AG20443 (cell line): ENCODE measurements around the gene IGSF6.
"Not testable (repeated sequence)": the region's sequence is repeated elsewhere in the genome, so short reads cannot be mapped to it uniquely, and the experiment has no call there.

Experiments
- DNase-seq: peaks from one replicate; pipeline ENCODE4 v3.0.0; 2012; ENCODE audit warnings: low spot score, mixed read lengths

Gene IGSF6

DNA sequence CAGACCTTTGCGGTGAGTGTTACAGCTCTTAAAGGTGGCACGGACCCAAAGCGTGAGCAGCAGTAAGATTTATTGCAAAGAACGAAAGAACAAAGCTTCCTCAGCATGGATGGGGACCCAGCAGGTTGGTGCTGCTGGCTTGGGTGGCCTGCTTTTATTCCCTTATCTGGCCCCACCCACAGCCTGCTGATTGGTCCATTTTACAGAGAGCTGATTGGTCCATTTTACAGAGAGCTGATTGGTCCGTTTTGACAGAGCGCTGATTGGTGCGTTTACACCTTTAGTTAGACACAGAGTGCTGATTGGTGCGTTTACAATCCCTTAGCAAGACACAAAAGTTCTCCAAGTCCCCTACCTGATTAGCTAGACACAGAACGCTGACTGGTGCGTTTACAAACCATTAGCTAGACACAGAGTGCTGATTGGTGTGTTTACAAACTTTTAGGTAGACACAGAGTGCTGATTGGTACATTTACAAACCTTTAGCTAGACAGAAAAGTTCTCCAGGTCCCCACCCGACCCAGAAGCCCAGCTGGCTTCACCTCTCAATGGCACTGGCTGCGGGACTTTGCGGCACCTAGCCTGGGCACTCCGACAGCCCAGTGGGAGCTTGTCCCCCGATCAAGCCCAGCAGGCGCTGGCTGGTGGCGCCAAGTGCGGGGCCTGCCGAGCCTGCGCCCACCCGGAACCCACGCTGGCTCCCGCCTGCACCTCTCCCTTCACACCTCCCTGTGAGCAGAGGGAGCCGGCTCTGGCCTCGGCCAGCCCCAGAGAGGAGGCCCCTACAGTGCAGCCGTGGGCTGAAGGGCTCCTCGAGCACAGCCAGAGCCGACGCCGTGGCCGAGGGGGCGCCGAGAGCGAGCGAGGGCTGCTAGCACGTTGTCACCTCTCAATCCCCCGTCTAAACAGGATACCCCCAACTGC lies 22.5 kb downstream of the IGSF6 start:
- DNase-seq = not testable (repeated sequence)

- no peak for DNase-seq
These were observed 23.6 kb downstream of the IGSF6 start for GRCh38 chr16:21628772-21629171.

- DNase-seq = no peak
These were observed 24.2 kb downstream of the IGSF6 start for GRCh38 chr16:21628121-21628726.

DNA sequence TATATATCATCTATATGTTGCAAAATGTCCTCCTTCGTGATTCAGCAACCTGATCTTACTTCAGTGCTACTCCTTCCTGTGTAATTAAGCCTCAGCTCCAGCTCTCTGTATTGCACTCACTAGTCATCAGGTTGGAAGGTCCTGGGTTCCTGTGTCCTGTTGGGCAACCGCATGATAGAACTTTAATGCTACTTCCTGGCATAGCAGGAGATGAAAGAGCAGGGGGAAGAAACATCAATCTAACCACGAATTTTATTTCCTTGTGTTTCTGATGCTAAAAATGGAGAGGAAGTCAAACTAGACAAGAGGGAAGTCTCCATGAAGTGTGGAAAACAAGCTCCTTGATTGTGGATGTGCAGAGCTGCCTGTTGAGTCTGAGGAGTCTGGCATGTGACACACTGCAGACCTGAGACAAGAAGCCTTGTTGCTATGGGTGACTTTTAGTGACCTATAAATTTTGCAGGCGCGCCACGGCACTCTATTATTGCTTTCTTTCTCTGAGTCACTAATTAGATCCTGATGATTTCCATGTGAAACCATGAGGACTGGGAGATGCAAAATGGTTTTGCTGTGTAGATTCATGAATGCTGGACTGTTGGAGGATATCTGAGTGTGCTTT lies 25.6 kb downstream of the IGSF6 start:
- peak; percentile 87 for DNase-seq

DNA sequence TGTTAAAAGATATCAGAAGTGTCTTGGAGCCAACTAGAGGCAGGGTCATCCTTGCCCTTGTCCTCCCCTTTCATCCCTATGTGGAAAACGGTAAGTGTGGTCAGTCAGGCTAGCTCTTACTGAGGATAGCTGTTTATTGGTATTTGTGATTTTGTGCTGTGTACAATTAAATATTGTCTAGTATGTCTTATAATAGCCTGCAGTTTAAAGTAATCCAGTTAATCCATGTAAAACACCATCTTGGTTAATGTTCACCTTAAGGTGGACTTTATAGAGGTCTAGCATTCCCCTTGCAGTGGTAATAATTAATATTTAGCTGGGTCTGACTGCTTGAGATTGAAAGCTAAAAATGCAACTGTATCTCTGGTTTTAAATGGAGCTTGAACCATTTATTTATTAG lies 27.4 kb downstream of the IGSF6 start:
- no peak for DNase-seq

- DNase-seq = no peak
These were observed 29.9 kb downstream of the IGSF6 start for GRCh38 chr16:21622545-21622944.

DNA sequence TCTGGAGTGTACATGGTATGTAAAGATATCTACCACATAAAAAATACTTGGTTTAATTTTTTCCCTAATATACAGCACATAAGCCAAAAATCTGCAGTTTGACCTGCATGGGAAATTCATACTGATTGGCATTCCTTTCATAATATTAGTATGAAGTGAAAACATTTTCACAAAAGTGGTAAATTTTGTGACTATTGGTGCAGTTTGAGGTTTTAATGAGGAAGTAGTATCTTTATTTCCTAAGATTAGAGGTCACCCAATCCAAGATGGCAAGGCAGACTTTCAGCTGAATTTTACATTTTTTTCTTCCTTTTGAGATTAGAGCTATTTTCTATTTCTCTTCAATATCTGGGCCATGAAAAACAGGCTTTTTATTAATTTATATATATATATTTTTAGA lies 31.8 kb downstream of the IGSF6 start:
- DNase-seq = no peak

DNA sequence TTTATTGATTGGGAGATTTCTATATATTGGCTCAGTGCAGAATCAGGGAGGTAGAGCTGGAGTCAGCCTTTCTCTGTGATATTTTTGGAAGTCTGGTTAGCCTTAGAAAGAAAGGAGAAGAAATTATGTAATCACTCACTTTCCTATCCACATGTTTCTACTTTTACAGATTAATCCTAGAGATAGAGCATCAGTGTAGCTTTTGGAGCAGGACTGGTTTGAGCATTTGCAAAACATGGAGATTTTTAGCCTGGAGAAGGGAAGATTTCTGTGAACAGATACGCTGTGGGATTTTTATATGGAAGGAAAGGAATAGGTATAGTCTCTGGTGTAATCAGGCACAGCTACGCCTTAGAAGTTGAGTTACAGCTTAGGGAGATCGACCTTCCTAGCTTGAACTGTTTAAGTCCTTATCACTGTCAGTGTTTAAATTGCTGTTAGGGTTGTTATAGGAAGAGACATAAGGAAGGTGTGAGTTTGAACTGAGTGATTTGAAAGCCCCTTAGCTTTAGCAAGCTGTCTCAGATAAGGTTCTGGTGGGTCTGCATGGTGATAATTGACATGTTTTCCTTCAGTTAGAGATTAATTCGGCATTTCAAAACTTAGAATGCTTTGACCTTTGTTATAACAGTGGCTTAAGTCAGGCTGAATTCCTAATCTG lies 32.5 kb downstream of the IGSF6 start:
- DNase-seq = no peak

DNA sequence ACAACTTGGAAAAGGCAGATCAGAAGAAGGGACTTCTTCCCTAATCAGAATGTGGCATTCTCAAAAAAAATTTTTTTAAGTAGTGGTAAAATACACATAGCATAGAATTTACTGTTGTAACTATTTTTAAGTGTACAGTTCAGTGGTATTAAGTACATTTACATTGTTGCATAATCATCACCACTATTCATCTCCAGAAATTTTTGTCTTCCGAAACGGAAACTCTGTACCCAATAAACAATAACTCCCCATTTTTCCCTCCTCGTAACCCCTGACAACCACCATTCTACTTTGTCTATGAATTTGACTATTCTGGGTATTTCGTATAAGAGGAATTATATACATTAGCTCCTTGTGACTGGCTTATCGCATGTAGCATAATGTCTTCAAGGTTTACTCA lies 34.1 kb downstream of the IGSF6 start:
- no peak for DNase-seq

DNA sequence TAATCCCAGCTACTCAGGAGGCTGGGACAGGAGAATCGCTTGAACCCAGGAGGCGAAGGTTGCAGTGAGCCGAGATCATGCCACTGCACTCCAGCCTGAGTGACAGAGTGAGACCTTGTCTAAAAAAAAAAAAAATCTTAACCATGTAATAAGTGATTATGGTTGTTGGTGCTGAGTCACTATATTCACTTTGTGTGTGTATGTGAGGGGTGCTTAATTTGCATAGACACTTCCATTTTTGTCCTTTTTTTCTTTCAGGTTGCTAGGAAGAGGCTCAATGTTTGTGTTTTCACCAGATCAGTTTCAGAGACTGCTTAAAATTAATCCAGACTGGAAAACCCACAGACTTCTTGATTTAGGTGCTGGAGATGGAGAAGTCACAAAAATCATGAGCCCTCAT lies 34.8 kb downstream of the IGSF6 start:
- no peak for DNase-seq

DNA sequence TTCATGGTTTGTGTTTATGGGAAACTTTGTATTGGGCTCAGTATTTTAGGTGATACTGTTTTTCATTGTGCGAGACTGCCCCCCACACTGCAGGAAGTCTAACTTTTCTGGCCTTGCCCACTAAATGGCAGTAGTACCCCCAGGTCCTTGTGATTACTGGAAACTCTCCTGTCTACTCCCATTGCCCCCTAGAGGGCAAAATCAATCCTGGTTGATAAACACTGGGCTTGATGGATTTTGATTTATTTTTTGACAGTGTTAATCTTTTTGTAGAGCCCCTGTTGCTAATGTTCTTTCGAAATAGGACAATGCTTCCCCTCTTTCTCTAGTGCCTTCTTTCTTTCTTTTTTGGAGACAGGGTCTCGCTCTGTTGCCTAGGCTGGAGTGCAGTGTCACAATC lies 37.5 kb downstream of the IGSF6 start:
- no peak for DNase-seq

GRCh38 chr16:21613781-21614180 lies 38.6 kb downstream of the IGSF6 start:
- no peak for DNase-seq

- DNase-seq = no peak
These were observed 39.0 kb downstream of the IGSF6 start for GRCh38 chr16:21613361-21613760.

DNA sequence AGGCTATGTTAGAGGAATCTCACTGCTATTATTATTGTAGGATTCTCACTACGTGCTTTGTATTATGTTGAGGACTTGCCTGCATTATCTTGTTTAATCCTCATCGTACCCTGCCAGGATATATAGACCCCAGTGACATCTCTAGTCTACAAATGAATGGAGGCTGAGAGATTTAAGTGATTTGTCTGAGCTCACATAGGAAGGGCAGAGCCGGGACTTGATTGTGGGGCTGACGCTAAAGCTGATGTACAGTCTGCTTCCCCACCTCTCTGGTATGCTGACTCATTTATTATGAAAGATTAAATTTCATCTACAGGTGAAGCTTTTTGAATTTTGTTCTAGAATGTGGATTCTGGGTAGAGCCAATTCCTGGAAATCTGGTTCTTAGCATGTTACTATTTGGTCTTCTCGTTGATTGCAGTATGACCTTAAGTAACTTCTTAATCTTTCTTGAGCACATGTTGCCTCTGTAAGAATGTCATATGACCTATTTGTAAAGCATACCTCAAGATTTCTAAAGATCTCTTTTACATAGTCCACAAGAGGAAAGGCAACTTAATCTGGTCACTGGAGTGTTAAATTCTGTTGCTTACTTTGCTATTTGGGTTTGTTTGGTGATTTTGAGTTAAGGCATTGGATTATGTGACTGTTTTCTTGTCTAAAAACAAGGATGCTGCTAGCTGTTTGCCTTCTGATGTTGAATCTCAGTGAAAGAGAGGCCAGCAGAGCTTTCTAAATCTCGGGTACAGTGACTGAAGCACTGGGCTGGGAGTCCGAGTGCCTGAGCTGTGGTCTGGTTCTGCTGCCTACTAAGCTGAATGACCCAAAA lies 40.6 kb downstream of the IGSF6 start:
- no peak for DNase-seq

DNA sequence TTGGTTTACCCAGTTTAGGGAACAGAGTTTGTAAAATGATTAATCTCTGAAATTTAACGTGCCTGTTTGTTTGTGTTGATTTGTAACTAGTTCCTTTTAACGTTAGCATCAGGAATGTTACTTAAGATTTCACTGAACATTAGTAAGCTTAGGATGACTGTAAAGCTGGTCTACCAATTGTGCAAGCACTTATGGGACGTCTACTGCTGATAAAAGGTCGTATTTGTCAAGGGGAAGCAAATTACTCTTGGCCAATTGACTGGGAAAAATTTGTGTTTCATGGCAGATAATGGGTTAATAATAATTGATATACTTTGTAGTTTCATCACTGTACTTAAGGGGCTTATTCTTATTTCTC lies 41.2 kb downstream of the IGSF6 start:
- DNase-seq = no peak

GRCh38 chr16:21610766-21611165 lies 41.6 kb downstream of the IGSF6 start:
- no peak for DNase-seq

DNA sequence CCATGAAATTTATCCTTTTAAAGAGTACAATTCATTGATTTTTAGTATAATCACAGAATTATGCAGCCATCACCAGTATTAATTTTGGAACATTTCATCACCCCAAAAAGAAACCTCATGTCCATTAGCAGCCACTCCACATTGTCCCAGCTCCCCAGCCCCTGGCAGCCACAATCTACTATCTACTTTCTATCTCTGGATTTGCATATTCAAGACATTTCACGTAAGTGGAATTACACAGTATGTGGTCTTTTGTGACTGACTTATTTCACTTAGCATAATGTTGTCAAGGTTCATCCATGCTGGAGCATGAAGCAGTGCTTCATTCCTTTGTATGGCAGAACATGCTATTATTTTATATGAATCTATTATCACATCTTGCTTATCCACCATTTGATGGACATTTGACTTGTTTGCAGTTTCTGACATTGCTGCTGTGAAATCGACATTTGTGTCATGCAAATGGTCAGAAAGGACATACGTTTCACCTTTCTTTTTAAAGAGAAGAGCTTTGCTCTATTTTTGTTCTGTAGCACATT lies 42.3 kb downstream of the IGSF6 start:
- DNase-seq = no peak

DNA sequence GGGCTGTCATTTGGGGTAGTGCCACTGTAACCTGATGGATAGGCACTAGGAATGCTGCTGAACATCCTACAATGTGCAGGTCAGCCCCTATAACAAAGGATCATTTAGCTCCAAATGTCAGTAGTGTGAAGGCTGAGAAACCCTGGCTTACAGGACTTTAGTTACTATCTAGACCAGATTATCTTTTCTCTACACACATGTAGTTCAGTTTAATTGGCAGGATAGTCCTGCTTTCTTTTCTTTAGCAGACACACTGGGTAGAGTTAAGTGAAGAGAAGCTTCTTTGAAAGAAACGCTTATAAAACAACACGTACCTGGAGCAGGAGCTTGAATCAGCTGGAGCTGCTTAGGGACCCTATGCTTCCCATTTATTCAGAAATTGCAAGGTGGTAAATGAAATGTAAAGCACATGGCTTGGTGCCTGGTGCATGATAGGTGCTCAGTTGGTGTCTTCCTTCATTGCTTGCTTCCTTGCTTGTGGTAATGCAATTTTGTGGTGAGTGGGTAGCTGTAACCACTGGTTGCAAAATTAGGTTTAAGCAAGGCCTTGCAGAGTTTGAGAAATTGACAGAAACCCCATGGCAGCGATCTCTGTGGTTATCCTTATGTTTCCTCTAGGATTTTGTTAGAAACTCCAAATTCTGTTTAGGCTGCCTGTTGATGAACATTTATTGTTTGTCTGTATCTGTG lies 43.6 kb downstream of the IGSF6 start:
- no peak for DNase-seq

- not testable (repeated sequence) for DNase-seq
These were observed 46.6 kb downstream of the IGSF6 start for GRCh38 chr16:21605848-21606247.

DNA sequence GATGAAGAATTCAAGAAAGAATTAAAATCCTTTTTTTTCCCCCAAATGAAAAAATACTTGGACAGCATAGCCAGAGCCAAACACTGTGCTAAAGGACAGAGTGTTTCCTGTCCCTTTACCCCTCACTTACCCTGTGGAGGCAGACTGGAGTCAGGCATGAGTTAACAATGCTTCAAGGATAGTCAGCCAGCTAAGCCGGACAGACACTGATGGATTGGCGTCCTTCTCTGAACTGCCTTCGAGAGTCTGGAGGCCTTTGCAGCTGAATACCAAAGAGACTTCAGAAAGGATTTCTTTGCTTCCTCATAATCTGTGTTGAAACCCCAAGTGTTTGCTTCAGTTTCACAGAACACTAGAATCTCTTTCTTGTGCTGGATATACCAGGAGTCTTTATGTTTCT lies 48.5 kb downstream of the IGSF6 start:
- peak; percentile 17 for DNase-seq

- no peak for DNase-seq
These were observed 49.6 kb downstream of the IGSF6 start for GRCh38 chr16:21602785-21603184.
